ENCODE measurements around the gene STX2. TPM values are rescaled to one million over a fixed set of nuclear protein-coding genes. Genes with fewer than 3 reads are reported as not detected.

The STX2 gene
- total and polyA plus RNA-seq, 2 donors (not counting 3 experiments of a cell fraction or from before 2014, with no cell fraction given) = 26.2 to 32.6 TPM

DNA sequence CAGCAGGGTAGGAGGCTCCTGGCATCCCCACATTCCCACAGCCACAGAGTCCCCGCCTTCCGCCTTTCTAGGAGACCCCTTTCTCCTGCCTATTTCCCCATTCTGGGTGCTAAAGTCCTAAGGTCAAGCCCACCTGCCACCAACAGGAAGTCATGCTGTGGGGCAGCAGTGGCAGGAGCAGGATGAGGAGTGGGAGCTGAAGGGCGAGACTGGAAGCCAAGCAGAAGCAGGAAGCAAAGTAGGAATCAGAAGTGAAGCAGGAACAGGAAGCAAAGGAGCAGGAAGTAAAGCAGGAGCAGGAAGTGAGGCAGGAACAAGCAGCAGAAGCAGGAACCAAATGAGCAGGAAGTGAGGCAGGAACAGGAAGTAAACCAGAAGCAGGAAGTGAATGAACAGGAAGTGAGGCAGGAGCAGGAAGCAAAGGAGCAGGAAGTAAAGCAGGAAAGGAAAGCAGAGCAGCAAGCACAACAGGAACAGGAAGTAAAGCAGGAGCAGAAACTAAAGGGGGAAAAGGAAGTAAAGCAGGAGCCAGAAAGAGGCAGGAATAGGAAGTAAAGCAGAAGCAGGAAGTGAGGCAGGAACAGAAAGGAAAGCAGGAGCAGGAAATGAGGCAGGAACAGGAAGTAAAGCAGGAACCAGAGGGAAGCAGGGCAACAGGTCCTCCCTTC, 84.7 kb downstream of the STX2 start:
- Histone ChIP-seq H4K20me1 (replicated peaks; ENCODE audit: control insufficient read depth, extremely low read depth, insufficient read depth, low read length) (no peaks in the 10 kb centered on the region), H3K27ac (ENCODE audit: insufficient read depth, low read depth, low read length) (no peak overlapping the region), H3K79me2 (ENCODE audit: control insufficient read depth, insufficient read depth, low read length) (no peaks in the 10 kb centered on the region), H3K4me2 (ENCODE audit: insufficient read depth, low read length) (no peak overlapping the region), H3K9me1 (replicated peaks; ENCODE audit: control insufficient read depth, extremely low read depth, insufficient read depth, low read length) (no peaks in the 10 kb centered on the region), H3K9me3 (replicated peaks; ENCODE audit: control insufficient read depth, insufficient read depth, low read length) (no peaks in the 10 kb centered on the region), H2AFZ (ENCODE audit: low read depth, low read length) (no peak overlapping the region), H3K27me3 (ENCODE audit: control insufficient read depth in 2 of 2, insufficient read depth in 2 of 2, low read length in 2 of 2) (no peaks in the 10 kb centered on the region), H3K4me3 (replicated peaks in 1 of 3; ENCODE audit: insufficient read depth in 1 of 3, low read depth in 1 of 3, low read length in 3 of 3) (no peak overlapping the region), H3K36me3 (ENCODE audit: control insufficient read depth in 2 of 2, extremely low read depth in 1 of 2, insufficient read depth in 2 of 2, low read length in 2 of 2) (no peaks in the 10 kb centered on the region), H3K9ac (replicated peaks; ENCODE audit: extremely low read depth, insufficient read depth, low read length) (no peak overlapping the region), H3K4me1 (ENCODE audit: control insufficient read depth, extremely low read depth, insufficient read depth, low read length) (no peaks in the 10 kb centered on the region)
- FAIRE-seq (no peak), DNase-seq (ENCODE audit: low read depth, low spot score) (no peak)
- intact Hi-C loops (cut with micrococcal nuclease) = no loop called here
- POLR2A ChIA-PET = no interaction called here
- TF ChIP-seq EZH2 (IDR thresholded peaks at IDR 0.05; ENCODE audit: borderline replicate concordance, low read depth, low read length, severe bottlenecking) = no peak
- TF ChIP-seq, protein P1, sequence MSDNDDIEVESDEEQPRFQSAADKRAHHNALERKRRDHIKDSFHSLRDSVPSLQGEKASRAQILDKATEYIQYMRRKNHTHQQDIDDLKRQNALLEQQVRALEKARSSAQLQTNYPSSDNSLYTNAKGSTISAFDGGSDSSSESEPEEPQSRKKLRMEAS (IDR thresholded peaks at IDR 0.05; ENCODE audit: insufficient read depth, insufficient read length) = no peak
- no peak for TF ChIP-seq JUN (IDR thresholded peaks at IDR 0.05; ENCODE audit: borderline replicate concordance, insufficient read depth, insufficient read length, low read depth)
- TF ChIP-seq, protein P2, sequence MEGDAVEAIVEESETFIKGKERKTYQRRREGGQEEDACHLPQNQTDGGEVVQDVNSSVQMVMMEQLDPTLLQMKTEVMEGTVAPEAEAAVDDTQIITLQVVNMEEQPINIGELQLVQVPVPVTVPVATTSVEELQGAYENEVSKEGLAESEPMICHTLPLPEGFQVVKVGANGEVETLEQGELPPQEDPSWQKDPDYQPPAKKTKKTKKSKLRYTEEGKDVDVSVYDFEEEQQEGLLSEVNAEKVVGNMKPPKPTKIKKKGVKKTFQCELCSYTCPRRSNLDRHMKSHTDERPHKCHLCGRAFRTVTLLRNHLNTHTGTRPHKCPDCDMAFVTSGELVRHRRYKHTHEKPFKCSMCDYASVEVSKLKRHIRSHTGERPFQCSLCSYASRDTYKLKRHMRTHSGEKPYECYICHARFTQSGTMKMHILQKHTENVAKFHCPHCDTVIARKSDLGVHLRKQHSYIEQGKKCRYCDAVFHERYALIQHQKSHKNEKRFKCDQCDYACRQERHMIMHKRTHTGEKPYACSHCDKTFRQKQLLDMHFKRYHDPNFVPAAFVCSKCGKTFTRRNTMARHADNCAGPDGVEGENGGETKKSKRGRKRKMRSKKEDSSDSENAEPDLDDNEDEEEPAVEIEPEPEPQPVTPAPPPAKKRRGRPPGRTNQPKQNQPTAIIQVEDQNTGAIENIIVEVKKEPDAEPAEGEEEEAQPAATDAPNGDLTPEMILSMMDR (IDR thresholded peaks at IDR 0.05; ENCODE audit: extremely low read depth in 1 of 2, insufficient read depth in 1 of 2, low read depth in 1 of 2, low read length in 2 of 2) = no peak
- no peak for TF ChIP-seq FOS (IDR thresholded peaks at IDR 0.05; ENCODE audit: borderline replicate concordance, insufficient read depth, low read length)
- TF ChIP-seq POLR2AphosphoS5 (IDR thresholded peaks at IDR 0.05; ENCODE audit: insufficient read depth, low read depth, low read length) = no peak
- no peak for TF ChIP-seq POLR2A (IDR thresholded peaks at IDR 0.05; ENCODE audit: low read depth, low read length)
- no peak for TF ChIP-seq GATA2 (IDR thresholded peaks at IDR 0.05; ENCODE audit: insufficient read depth, insufficient read length, low read depth, low read length)
- no peak for TF ChIP-seq MYC (IDR thresholded peaks at IDR 0.05; ENCODE audit: low read depth, low read length)
- dilution Hi-C loops (cut with MboI; ENCODE audit: extremely low pct_ligation_motif_present, low sequenced_read_pairs) = no loop called here
- CTCF ChIA-PET = no interaction called here
- no TSS peak for BruUV-seq (replicated peaks)
